KOPT-K1 (cell line): Measurements from ENCODE around the gene MED23.

Experiments used
- H3K27ac ChIP-seq: fragments of 200-600 bp; sonication (generic); 2 replicates; pipeline ENCODE4 v1.5.1; 2016; ENCODE audit warnings: antibody characterized with exemption, mild to moderate bottlenecking, low read depth, low read length; ENCODE audit not compliant: poor library complexity, severe bottlenecking
- H3K36me3 ChIP-seq: fragments of 200-600 bp; sonication (generic); 2 replicates; pipeline ENCODE4 v1.5.1; 2017; ENCODE audit warnings: antibody characterized with exemption, mild to moderate bottlenecking, low read length, moderate library complexity; ENCODE audit not compliant: insufficient read depth
- H3K9me3 ChIP-seq: fragments of 200-600 bp; sonication (generic); 2 replicates; pipeline ENCODE4 v1.5.1; 2017; ENCODE audit warnings: antibody characterized with exemption, low read length, mild to moderate bottlenecking; ENCODE audit not compliant: insufficient read depth, poor library complexity, severe bottlenecking

The MED23 gene

DNA sequence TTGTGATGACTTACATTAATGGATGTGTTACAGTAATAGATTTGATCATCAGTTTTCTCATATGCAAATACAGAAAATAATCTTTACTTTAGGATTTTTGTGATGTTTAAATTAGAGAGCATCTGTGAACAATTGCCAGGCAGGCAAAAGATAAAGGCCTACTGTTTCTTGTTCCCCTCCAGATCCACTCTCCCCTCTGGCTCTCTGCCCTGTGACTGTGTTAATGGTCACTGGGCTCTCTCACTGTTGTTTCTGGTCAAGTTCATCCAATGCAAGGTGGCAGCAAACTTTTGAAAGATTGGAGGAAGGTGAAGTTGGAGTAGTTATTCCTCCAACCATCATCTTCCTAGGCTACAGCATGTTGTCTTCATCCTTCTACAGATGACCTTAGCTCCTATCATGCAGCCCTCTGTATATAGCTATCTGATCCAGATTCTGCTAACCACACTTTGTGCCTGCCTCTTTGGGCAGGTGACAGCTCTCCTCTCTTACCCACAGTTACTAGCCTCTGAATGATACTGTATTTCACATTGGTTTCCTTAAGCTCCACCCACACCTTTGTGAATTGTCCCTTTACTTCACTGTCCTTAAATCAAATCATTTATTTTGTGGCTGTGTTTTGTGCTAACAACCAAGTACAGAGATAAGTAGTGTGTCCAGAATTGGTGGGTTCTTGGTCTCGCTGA is 103.9 kb downstream of the MED23 start:
- H3K27ac ChIP-seq: no peak overlapping the region
- no peaks in the 10 kb centered on the region for H3K36me3 ChIP-seq

More for the DNA sequence above, 103.9 kb downstream of the MED23 start:
- no peaks in the 10 kb centered on the region for H3K9me3 ChIP-seq
